ENCODE data around the gene AMDHD1. TPM values are rescaled to one million over a fixed set of nuclear protein-coding genes. Genes with fewer than 3 reads are reported as not detected.
A peak's percentile ranks its signal among the peaks of the same experiment; 100 is the strongest.

Gene AMDHD1, protein sequence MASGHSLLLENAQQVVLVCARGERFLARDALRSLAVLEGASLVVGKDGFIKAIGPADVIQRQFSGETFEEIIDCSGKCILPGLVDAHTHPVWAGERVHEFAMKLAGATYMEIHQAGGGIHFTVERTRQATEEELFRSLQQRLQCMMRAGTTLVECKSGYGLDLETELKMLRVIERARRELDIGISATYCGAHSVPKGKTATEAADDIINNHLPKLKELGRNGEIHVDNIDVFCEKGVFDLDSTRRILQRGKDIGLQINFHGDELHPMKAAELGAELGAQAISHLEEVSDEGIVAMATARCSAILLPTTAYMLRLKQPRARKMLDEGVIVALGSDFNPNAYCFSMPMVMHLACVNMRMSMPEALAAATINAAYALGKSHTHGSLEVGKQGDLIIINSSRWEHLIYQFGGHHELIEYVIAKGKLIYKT
- total RNA-seq, result 1 to 10 TPM; 1.3 to 2.0 TPM

DNA sequence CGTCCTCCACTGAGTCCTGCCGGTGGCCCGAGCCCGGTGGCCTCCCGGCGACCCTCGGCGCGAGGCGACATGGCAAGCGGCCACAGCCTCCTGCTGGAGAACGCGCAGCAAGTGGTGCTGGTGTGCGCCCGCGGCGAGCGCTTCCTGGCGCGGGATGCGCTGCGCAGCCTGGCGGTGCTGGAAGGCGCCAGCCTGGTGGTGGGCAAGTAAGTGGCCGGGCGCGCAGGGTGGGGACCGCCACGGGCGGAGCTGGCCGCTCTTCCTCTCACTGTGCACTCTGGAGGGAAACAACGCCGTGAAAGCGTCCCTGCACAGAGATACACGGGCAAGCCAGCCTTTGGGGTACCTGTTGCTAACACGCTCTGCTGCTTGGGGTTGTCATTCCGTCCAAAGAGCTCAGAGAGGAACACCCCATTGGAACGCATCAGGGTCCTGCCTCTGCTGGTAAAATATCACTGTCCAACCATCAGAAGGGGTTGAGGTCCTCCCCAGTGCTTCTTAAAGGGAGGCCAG, at the start of gene AMDHD1:
AMDHD1 (plus strand) TSS at position 2 of the 513 bp plus-strand sequence; CDS start at position 70, 68 bp downstream.
- peak within 1 kb of the TSS; percentile 90 for H3K4me3 Mint-ChIP-seq
- peak; percentile 75 for ATAC-seq (ENCODE audit: low read depth)
- peak within 1 kb of the TSS; percentile 92 for H3K27ac Mint-ChIP-seq
- H3K36me3 Mint-ChIP-seq, result no peaks in the 10 kb centered on the region
- H3K4me1 Mint-ChIP-seq, result peaks cover 14% of the 10 kb centered on the region
- POLR2A ChIA-PET, result interaction anchor here (0.5 to 1.2 kb wide), 4 partner anchors 9 to 1683 kb away, joined by 3 to 6 read pairs (median 3); partner anchors contain the start of gene LTA4H
- H3K27me3 Mint-ChIP-seq, result peaks cover 8% of the 10 kb centered on the region
- no peaks in the 10 kb centered on the region for H3K9me3 Mint-ChIP-seq
- peak; percentile 81 for DNase-seq

DNA sequence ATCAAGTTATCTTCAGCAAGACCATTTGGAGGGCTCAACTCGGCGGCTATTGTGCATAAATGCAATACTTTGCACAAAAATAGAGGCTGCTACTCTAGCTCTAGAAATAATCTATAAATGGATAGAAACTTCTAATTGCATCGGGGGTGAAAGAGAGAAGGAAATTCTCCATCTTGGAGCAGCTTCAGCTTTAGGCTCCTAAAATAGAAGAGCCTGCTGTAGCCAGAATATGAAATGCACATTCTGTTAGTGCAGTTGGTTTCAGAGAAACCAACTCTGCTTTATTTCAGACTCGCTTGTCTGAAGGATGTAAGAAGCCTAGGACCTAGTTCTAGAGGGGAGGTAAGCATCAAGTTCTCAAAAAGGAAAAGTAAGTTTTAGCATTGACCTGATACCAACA, 46.3 kb upstream of the AMDHD1 start:
- POLR2A ChIA-PET, result no interaction called here
- no peaks in the 10 kb centered on the region for H3K36me3 Mint-ChIP-seq
- no peaks in the 10 kb centered on the region for H3K4me1 Mint-ChIP-seq
- DNase-seq, result no peak
- no peak overlapping the region for H3K4me3 Mint-ChIP-seq
- ATAC-seq (ENCODE audit: low read depth), result no peak
- no peaks in the 10 kb centered on the region for H3K9me3 Mint-ChIP-seq
- no peak overlapping the region for H3K27ac Mint-ChIP-seq
- H3K27me3 Mint-ChIP-seq, result peaks cover 15% of the 10 kb centered on the region

DNA sequence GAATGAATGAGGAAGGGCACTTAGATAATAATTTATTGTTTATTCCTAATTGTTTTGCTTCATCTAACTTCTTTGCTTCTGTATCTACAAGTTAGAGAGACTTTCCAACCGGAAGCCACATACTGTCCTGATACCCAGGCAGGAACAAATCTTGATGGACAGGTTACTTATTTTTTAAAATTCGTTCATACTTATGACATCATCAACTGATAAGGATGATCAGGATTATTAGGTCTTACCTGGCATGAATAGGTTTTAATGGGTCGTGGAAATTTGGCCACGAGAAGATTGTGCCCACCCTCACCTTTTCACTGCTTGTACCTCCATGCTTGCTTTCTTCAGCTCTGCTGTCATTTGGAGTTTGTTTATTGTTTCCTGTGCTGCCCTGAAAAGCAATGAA, 45.0 kb upstream of the AMDHD1 start:
- Mint-ChIP-seq H3K4me1 (no peaks in the 10 kb centered on the region), H3K36me3 (no peaks in the 10 kb centered on the region), H3K27me3 (peaks cover 21% of the 10 kb centered on the region), H3K9me3 (no peaks in the 10 kb centered on the region), H3K27ac (no peak overlapping the region), H3K4me3 (no peak overlapping the region)
- DNase-seq (no peak), ATAC-seq (ENCODE audit: low read depth) (no peak)
- POLR2A ChIA-PET, result no interaction called here

DNA sequence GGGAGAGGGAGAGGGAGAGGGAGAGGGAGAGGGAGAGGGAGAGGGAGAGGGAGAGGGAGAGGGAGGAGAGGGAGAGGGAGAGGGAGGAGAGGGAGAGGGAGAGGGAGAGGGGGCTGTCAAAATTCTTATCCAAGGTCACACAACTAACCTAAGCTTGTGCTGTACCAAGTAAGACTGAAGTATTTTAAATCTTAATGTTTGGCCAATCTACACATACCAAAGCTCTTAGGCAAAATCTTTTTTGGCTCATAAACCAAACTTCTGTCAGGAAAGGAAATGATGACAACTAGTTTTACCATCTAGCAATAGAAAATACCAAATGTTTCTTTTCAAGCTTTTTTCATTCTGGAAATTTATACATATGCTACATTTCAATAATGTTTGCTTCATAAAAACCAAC, 34.6 kb upstream of the AMDHD1 start:
- POLR2A ChIA-PET, result no interaction called here
- H3K27ac Mint-ChIP-seq, result no peak overlapping the region
- DNase-seq (no peak), ATAC-seq (ENCODE audit: low read depth) (no peak)
- H3K9me3 Mint-ChIP-seq, result no peaks in the 10 kb centered on the region
- H3K4me1 Mint-ChIP-seq, result no peaks in the 10 kb centered on the region
- H3K27me3 Mint-ChIP-seq, result peaks cover 38% of the 10 kb centered on the region
- no peaks in the 10 kb centered on the region for H3K36me3 Mint-ChIP-seq
- H3K4me3 Mint-ChIP-seq, result no peak overlapping the region

DNA sequence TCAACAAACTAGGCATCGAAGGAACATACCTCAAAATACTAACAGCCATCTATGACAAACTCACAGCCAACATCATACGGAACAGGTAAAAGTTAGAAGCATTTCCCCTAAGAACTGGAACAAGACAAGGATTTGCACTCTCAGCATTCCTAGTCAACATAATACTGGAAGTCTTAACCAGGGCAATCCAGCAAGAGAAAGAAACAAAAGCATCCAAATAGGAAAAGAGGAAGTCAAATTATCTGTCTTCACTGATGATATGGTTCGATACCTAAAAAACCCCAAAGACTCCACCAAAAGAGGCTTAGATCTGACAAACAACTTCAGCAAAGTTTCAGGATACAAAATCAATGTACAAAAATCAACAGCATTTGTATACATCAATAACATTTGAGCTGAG, 33.3 kb upstream of the AMDHD1 start:
- H3K36me3 Mint-ChIP-seq, result no peaks in the 10 kb centered on the region
- H3K9me3 Mint-ChIP-seq, result no peaks in the 10 kb centered on the region
- H3K27me3 Mint-ChIP-seq, result peaks cover 35% of the 10 kb centered on the region
- POLR2A ChIA-PET, result no interaction called here
- no peak overlapping the region for H3K27ac Mint-ChIP-seq
- no peak for DNase-seq
- H3K4me1 Mint-ChIP-seq, result no peaks in the 10 kb centered on the region
- H3K4me3 Mint-ChIP-seq, result no peak overlapping the region
- ATAC-seq (ENCODE audit: low read depth), result no peak

DNA sequence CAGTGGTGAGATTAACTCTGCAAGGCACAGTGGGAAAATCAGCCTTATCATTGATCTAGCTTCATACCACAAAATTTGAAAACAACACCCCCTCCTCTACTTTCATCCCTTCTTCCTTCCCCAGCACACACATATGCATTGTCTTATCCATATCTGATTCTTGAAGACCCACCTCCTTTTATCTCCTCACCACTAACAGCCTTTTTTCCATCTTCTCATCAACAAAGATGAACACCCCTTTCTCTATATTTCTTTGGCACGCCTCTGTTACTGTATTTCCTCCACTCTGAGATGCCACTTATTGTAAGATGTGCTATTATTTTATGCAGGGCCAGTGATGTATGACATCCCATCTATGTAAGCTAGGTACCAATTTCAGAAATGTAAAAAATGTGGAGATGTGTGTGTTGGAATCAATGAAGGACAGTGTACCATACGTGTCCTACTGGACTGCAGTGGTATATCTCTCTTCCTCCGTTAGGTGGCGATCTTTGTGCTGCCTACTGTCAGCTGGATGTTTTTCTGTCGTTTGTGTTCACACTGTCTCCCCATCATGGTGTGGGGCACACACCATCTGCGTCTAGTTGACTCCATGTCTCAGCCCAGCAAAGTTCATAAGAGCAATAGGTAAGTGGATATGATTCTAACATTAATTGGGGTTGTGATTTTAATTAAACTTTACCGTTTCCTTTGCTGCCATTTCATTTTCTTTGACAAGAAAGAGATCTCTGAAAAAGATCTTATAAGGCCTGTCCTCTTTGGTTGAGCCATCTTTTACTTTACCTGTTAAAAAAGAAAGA, 24.7 kb upstream of the AMDHD1 start:
- H3K4me3 Mint-ChIP-seq, result no peak overlapping the region

DNA sequence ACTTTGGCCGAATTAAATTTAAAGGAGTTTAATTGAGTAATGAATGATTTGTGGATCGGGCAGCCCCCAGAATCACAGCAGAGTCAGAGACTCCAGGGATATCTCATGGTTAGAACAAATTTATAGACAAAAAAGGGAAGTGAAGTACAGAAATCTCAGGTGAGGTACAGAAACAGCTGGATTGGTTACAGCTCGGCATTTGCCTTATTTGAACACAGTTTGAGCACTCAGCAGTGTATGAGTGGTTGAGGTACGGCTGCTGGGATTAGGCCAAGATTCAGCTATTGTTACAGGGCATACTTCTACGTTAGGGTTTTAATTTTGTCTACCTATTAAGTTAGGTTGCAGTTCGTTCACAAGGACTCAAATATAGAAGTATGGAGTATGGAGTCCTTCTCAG, 24.0 kb upstream of the AMDHD1 start:
- ATAC-seq (ENCODE audit: low read depth) (no peak), DNase-seq (no peak)
- H3K9me3 Mint-ChIP-seq, result no peaks in the 10 kb centered on the region
- H3K27ac Mint-ChIP-seq, result no peak overlapping the region
- H3K4me3 Mint-ChIP-seq, result no peak overlapping the region
- H3K27me3 Mint-ChIP-seq, result peaks cover 18% of the 10 kb centered on the region
- H3K4me1 Mint-ChIP-seq, result no peaks in the 10 kb centered on the region
- H3K36me3 Mint-ChIP-seq, result no peaks in the 10 kb centered on the region
- POLR2A ChIA-PET, result interaction anchor here (0.6 kb wide), 1 partner anchor 275 kb away, joined by 6 read pairs; no protein-coding TSS in a partner anchor

More for the DNA sequence above, 24.7 kb upstream of the AMDHD1 start:
- DNase-seq, result no peak
- H3K27ac Mint-ChIP-seq, result no peak overlapping the region
- peak; percentile 95 for ATAC-seq (ENCODE audit: low read depth)
- H3K27me3 Mint-ChIP-seq, result peaks cover 18% of the 10 kb centered on the region
- H3K36me3 Mint-ChIP-seq, result no peaks in the 10 kb centered on the region
- H3K4me1 Mint-ChIP-seq, result no peaks in the 10 kb centered on the region
- H3K9me3 Mint-ChIP-seq, result no peaks in the 10 kb centered on the region
- POLR2A ChIA-PET, result interaction anchor here (0.6 kb wide), 1 partner anchor 274 kb away, joined by 6 read pairs; no protein-coding TSS in a partner anchor

DNA sequence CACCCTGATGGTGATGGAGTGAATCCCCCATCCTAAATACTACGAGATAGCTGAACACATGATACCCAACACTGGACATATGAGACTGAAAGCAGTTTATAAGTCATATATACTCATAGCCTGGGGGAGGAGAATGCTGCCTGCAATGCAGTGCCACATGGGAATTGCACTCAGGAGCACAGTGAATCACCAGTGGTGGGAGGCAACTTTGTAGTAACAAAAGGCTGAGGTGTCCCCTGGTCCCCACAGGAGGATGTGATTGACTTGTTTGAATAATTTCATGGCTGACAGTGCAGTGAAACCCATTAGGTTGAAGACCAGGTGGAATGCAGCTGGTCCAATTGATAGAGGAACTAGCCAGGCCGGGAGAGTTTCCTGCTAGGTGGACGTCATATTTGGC, 20.9 kb upstream of the AMDHD1 start:
- Mint-ChIP-seq H3K9me3 (no peaks in the 10 kb centered on the region), H3K27ac (no peak overlapping the region), H3K4me1 (no peaks in the 10 kb centered on the region), H3K36me3 (no peaks in the 10 kb centered on the region), H3K27me3 (peaks cover 6% of the 10 kb centered on the region), H3K4me3 (no peak overlapping the region)
- no peak for DNase-seq
- POLR2A ChIA-PET, result interaction anchor here (0.6 kb wide), 1 partner anchor 136 kb away, joined by 4 read pairs; no protein-coding TSS in a partner anchor
- ATAC-seq (ENCODE audit: low read depth), result no peak

DNA sequence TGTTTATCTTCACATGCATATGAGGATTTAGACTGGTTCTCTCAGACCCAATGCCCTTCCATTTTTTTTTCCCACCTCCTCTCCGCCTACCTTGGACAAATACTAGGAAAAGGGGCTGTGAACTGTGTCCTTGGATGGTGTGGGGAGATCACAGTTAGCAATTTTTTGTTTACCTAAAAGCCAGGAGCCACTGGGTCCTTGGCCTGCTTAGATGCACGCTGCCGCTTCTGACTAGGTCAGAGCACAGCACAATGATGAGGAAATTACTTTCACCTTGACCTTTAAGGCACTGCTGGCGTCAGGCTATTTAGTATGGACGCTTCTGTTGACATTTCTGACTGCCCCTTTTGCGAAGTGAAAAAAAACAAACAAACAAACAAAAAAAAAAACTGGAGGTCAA, 2.6 kb upstream of the AMDHD1 start:
- peaks cover 12% of the 10 kb centered on the region for H3K4me1 Mint-ChIP-seq
- H3K36me3 Mint-ChIP-seq, result no peaks in the 10 kb centered on the region
- peaks cover 6% of the 10 kb centered on the region for H3K27me3 Mint-ChIP-seq
- POLR2A ChIA-PET, result no interaction called here
- H3K9me3 Mint-ChIP-seq, result no peaks in the 10 kb centered on the region
- ATAC-seq (ENCODE audit: low read depth) (no peak), DNase-seq (no peak)
- H3K27ac Mint-ChIP-seq, result no peak overlapping the region
- no peak overlapping the region for H3K4me3 Mint-ChIP-seq

DNA sequence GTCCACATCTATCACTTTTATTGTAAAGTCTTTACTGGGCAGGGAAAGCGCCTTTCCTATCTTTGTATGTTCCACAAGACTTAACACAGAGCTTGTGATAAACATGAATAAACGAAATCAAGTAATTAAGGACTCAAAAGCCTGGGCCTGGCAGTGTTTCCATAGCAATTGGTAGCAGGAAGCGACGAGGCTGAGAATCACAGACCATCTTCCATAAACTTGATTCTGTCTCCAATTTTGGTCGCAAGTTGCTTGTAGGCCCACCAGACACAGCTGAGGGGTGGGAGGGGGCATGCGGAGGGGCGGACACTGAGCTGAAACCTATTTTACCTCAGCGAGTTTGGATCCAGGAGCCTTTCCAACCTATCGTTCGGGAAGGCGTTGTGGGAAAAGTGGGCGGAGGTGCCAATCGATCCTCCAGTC, 1.0 kb upstream of the AMDHD1 start:
- peaks cover 14% of the 10 kb centered on the region for H3K4me1 Mint-ChIP-seq
- DNase-seq (no peak), ATAC-seq (ENCODE audit: low read depth) (no peak)
- H3K4me3 Mint-ChIP-seq, result peak overlapping the region; percentile 90
- H3K27ac Mint-ChIP-seq, result peak overlapping the region; percentile 92
- POLR2A ChIA-PET, result interaction anchor here (0.8 to 1.3 kb wide), 8 partner anchors 10 to 468 kb away, joined by 3 to 5 read pairs (median 3); partner anchors contain the start of genes CDK17, LTA4H and METAP2
- peaks cover 12% of the 10 kb centered on the region for H3K27me3 Mint-ChIP-seq
- H3K9me3 Mint-ChIP-seq, result no peaks in the 10 kb centered on the region
- no peaks in the 10 kb centered on the region for H3K36me3 Mint-ChIP-seq

DNA sequence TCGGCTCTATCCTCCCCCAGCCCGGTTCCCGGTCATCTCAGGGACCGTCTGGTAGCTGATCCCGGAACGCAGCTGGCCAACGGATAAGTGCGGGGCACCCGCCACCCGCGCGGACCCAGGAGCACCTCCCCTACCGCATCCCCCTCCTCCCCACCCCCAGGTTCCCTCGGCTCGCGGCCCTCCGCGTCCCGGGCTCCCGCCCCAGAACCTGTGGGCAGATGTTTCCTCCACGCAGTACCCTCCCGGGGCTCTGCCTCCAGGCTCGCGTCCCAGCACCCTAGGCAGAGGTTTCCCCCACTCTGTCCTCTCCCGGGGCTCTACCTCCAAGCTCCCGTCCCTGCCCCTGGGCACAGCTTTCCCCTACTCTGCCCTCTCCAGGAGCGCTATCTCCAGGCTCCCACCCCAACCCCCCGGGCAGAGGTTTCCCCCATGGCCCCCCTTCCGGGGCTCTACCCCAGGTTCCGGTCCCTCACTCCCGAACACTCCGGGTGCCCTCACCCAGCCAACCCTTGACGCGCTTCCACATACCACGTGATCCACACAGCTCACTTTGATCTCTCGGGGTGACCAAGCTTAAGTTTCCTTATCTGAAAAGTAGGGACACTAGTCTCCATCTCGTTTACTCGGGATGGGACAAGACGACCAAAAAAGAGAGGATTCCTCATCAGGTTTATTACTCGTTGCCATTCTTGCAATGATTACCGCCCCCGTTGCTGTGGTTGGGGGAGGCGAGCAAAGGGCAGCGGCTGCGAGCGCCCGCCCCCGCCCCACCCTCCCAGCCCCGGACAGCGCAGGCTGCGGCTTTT, 404 bp upstream of the AMDHD1 start, which contains the start of gene CCDC38:
CCDC38 (minus strand) TSS at position 91 of the 806 bp plus-strand sequence. CDS start 6,105 bp downstream, outside the sequence.
- ATAC-seq (ENCODE audit: low read depth) (peak; percentile 94), DNase-seq (peak; percentile 79)
- Mint-ChIP-seq H3K4me3 (peak within 1 kb of the TSS; percentile 90), H3K4me1 (peaks cover 14% of the 10 kb centered on the region), H3K36me3 (no peaks in the 10 kb centered on the region), H3K27me3 (peaks cover 12% of the 10 kb centered on the region), H3K9me3 (no peaks in the 10 kb centered on the region), H3K27ac (peak within 1 kb of the TSS; percentile 92)
- POLR2A ChIA-PET, result interaction anchor here (0.5 to 1.3 kb wide), 12 partner anchors 10 to 1682 kb away, joined by 3 to 6 read pairs (median 3); partner anchors contain the start of genes CDK17, LTA4H and METAP2

DNA sequence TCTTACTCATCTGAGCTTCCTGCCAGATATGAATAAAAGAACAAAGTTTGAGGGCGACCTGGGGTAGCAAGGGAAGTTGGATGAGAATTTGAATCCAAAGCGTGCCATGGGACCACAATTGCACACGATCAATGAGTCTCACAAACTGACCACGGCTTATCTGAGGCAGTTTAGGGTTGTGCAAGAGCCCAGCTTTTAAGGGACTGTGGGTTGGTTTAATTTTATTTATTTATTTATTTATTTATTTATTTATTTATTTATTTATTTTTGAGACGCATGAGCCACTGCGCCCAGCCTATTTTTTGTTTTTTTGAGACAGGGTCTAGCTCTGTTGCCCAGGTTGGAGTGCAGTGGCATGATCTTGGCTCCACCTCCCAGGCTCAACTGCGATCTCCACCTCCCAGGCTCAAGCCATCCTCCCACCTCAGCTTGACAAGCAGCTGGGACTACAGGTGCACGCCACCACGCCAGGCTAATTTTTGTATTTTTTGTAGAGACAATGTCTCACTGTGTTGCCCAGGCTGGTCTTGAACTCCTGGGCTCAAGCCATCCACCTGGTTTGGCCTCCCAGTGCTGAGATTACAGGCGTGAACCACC, 1.1 kb downstream of the AMDHD1 start:
- Mint-ChIP-seq H3K4me3 (peak overlapping the region; percentile 90), H3K27me3 (peaks cover 6% of the 10 kb centered on the region), H3K27ac (no peak overlapping the region), H3K36me3 (no peaks in the 10 kb centered on the region), H3K4me1 (peaks cover 14% of the 10 kb centered on the region), H3K9me3 (no peaks in the 10 kb centered on the region)
- ATAC-seq (ENCODE audit: low read depth) (no peak), DNase-seq (no peak)
- POLR2A ChIA-PET, result interaction anchor here (1.2 kb wide), 1 partner anchor 92 kb away, joined by 6 read pairs; the partner anchor contains the start of gene LTA4H

All from activated naive CD8-positive, alpha-beta T cell treated with anti-CD3 and anti-CD28 coated beads, Interleukin-2, amount 10 ng/mL, durations not matched to agents 7 days and 5 days (primary cell).